Activated CD4-positive, alpha-beta T cell treated with anti-CD3 and anti-CD28 coated beads, Interleukin-2, Interleukin-6, amounts not matched to agents 100 ng/mL and 50 ng/mL, durations not matched to agents 16 hours and 8 hours (primary cell): ENCODE results near the gene MRPS18A.
"Not testable (repeated sequence)": the region's sequence is repeated elsewhere in the genome, so short reads cannot be mapped to it uniquely, and the experiment has no call there.

Source experiments
- DNase-seq: peaks from one replicate; pipeline ENCODE4 v3.0.0-alpha.2; 2020

Gene MRPS18A

DNA sequence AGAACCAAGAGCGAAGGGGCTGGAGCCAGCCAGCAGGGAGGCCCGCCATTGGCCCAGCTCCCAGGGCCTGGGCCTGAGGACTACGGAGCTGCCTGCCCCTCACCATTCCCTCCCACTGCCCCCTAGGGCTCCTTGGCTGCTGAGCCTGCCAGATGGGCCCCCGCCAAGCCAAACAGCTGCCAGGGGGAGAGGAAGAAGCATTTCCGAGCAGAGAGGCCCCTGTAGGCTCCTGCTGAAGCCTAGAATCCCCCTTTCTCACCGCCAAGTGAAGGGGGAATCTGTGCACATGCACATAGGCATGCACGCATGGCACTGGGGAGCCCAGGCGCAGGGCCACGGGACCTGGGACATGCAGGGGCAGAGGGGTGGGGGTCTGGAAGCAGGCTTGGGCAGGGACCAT lies 28.5 kb upstream of the MRPS18A start:
- no peak for DNase-seq

DNA sequence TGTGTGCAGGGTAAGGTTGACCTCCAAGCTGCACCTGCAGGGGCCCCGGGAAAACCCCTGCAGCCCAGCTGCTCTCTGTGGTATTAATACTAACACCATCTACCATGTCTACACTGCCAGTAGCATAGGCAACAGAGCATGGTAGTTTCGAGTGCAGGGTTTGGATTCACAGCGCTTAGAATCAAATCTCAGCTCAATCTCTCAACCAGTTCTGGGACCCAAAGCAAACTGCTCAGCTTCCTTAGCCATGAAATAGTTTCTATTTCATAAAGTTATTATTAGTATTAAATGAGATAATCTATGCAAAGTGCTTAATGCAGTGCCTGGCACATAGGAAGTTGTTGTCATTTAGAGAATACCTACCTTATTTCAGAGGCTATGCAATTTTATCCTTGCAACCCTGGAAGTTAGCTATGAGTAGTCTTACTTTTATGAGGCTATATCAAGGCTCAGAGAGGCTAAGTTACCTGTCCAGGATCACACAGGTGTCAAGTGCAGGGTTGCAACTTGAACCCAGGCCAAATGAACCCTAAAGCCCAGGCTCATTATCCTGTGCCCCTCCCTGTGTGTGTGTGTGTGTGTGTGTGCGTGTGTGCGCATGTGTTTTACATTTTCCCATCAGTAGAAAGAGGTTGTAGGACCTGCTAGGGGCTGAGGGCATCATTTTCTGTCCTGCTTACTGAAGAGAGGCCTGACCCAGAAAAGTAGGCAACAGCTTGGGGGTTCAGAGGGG lies 27.6 kb upstream of the MRPS18A start:
- DNase-seq = no peak

DNA sequence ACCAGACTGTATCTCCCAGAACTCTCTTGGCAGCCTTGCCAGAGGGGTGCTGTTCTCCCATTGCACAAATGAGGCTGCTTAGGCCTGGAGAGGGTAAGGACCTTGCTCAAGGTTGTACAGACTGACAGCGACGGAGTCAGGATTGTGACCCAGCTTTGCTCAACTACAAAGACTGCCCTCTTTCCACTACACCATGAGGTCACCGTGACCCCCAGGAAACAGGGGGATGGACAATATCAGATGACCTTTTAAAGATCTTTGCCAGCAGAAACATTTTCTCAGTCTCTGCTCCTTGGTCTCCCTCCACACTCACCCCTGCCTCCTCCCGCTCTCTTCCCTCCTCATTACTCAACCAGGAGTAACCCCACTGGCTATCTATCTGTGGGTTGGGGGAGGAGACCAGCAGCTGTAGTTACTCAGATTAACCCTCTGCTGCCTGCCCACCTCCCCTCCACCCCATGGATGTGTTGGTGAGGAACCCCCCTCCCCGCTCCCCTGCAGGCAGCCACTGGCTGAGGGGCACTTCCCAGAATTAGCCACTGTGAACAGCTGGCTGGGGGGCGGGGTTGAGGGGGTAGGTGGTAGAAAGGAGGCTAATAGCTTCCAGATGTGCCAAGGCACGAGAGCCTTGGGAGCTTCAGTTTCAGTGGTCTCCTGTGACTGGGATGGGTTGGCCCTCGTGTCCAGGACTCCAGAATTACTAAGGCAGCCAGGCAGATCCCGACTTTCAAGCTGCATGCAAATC lies 26.9 kb upstream of the MRPS18A start:
- DNase-seq = no peak

DNA sequence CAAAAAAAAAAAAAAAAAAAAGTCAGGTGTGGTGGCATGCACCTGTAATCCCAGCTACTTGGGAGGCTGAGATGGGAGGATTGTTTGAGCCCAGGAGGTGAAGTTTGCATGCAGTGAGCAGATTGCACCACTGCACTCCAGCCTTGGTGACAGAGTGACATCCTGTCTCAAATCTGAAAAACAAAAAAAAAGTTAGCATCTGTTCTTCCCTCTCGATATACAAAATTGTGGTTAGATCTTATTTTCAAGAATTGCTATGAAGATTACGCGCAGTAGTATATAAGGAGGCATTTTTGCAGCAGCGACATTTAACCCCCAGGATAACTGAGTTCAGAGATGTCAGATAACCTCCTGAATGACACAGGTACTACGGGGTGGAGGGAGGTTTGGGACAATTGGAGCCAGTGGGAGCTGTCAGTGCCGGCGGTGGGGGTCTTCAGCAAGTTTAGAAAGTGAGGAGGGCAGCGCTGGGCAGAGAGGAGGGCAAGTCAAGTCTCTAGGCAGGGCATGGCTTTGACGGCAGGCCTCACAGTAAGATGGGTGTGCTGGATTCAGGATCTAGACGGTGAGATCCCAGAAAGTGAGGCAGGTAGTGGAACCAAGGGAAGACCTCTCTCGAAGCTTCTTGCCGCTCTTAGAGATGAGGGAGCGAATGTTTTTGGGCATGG lies 26.2 kb upstream of the MRPS18A start:
- no peak for DNase-seq

DNA sequence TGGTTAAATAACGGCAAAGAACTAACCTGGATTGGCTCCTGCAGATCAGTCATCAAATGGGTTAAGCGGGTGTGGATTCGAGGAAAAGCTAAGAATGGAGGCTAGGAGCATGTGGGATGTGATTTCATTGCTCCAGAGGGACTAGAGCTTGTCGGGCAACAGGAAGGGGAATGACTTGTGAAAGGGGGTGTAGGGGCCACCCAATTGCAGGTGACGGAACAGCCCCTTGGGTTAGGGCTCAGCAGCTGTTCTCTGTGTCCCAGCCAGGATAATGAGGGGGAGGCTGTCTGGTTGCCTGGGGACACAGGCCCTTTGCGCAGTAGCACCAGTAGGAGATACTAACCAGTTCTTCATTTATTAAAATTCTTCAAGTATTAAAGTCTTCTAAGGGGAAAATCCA lies 25.0 kb upstream of the MRPS18A start:
- DNase-seq = no peak

DNA sequence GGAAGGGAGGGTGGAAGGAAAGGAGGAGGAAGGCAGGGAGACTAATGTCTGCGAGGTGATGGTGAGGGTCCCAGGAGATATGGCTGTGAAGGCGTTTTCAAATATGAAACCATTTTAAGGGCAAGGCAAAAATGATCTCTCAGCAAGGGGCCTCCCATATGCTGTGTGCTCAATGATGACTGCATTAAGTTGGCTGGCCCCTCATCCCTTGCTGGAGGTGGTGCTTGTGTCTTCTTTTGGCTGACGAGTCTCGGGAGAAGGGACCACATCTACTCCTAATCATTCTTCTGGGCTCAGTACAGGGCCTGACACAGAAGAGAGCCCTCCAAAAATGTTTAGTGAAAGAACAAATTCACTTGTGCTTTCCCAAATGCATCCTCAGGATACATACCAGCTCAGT lies 23.0 kb upstream of the MRPS18A start:
- no peak for DNase-seq

DNA sequence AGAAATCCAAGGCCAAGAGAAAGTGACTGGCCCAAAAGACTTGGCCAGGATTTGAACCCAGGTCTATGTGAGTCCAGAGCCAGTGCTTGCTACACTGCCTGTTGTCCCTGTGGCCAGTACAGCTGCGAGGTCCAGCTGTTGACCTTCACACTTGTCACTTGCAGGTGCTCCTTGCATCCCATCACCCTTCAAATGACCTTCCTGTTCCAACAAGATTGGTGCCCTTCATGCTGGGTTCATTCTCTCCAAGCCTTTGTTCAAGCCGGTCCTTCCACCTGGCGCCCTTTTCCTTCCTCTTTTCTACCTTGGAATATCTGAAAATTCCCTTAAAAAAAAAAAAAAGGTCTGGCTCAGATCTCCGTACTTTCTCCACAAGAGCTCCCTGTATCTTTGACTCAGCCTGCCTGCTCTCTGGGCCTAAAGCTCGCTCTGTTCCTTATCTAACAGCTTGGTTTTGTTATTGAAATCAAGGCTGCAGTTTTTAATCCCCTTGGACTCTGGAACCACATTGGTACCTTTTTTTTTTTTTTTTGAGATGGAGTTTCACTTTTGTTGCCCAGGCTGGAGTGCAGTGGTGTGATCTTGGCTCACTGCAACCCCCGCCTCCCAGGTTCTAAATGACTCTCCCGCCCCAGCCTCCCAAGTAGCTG lies 22.2 kb upstream of the MRPS18A start:
- DNase-seq = no peak

DNA sequence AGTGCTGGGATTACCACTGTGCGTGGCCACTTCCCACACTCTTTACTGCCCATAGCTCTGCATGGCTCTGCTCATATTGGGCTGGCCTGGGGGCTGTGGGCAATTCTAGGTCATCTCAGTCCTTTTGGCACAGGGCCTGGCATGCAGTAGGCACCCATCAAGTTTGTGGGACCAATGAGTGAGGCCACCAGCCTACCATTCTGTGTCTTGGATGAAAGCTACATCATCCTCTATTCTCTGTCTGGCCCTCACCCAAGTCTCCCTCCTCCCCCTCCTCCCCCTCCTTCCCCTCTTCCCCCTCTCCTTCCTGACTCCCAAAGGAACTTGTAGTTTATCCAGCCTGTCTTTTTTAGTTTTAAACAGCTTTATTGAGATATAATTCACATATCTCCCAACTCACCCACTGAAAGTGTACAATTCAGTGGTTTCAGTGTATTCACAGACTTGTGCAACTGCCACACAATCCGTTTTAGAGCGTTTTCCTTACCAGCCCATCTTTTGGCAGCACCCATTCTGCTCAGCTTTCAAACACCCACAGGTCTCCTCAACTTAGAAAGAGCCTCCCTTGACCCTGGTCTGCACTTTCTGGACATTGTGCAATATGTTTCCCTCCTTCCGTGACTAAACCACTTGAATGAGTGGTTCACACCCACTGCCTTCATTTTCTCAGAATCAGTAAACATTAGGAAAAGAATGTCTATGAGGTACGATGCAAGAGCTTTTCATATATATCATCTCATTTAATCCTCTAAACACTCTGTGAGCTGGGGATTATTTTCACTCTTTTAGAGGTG lies 21.5 kb upstream of the MRPS18A start:
- DNase-seq = peak; percentile 54

DNA sequence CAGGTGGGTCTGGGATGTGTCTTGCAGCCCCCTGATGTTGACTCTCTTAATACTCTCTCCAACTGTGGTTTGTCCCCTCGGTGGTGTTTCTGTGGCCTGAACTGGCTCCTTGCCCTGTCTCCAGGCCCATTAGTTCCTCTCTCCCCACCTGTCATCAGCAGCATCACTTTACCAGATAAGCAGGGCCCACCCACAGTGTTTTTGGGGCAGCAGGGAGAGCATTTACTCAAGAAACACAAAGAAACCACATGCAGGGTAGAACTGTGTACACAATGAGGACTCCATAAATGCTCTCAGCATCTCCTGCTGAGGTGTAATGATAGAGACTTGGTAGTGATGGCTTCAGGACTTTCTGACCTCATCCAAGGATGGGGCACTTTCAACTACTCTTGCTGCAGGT lies 20.2 kb upstream of the MRPS18A start:
- no peak for DNase-seq

DNA sequence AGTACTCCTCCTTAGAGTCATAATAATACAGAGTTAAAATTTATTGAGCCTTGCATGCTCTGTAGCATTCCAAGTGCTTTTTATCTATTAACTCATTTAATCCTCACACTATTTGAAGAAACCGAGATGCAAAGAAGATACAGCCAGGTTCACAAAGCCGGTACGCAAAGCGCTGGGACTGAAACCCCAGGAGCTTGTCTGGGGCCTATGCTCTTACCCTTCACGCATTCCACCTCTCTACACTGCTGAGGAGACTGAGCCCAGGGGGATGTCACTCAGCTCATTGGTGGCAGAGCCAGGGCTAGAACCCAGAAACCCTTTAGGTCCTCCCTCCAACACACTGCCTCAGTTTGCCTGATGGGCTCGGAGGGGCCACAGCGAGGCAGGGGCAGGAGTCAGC lies 19.7 kb upstream of the MRPS18A start:
- no peak for DNase-seq

DNA sequence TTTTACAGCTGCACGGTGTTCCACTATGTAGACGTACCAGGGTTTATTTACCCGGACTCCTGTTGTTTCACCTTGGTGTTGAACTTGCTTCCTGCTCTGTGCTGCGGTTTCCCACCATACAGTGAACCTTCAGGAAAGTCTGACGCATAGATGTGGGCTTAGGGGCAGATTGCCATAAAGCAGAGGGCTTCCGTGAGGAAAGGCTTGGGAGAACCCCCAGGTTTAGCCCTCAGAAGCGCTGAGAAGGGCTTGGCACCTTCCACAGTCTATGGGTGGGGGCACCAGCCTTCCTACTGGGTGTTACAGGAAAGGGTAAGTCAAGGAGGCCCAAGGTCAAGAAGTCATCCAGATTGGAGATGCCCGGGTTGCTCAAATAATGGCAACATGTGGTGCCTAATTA lies 19.2 kb upstream of the MRPS18A start:
- DNase-seq = no peak

DNA sequence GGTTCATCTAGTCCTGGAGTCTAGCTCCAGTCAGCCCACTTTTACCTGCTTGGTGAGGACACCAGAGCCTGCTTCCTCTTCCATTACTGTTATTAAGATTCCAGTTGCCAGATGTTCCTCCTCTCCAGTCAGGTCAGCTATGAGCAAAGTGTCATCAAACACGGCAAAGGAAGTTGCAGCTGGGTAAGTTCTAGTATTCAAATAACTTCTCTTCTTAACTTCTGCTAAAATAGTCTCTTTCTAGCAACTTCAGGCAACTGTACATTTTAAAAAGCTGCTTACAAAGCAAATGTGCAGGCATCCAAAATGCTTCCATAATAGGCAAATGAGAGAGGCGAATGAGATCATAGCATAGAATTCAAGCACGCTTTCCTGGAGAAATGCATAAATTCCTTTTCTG lies 18.4 kb upstream of the MRPS18A start:
- no peak for DNase-seq

DNA sequence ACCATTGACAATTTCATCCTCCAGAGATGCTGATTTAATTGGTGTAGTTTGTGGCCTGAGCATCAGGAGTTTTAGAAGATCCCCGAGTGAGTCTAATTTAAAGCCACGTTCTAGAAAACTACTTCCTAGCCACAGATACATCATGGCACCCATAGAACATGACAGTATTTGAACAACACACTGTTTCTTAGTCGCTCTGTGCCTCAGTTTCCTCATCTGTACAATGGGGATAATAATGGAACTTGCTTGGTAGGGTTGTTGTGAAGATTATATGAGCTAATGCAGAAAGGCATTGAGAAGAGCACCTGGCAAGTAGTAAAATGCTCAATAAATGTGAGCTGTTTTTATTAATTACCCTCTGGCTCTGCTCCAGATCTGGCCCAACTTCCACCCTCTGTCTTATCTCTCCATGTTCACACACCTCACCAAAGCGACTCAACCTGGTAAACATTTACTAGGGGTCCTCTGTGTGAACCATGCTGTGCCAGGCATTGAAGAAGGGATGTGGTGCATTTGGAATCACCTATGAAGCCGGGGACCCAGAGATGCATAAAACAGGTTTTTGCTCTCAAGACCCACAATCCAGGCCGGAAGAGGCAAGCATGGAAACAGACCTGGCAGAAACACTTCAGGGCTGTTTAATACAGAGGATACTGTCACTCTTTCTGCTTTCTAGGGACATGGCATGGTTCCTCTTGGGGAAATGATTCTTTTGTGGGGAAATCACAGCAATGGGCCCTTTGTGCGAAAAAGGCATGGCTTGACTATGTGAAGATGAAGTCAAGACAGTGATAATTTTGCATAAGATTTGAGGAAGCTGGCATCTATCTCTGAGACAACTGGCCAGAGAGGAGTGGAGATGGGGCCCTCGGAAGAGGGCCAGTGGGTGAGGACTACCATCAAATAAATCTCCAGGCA lies 16.2 kb upstream of the MRPS18A start:
- no peak for DNase-seq

DNA sequence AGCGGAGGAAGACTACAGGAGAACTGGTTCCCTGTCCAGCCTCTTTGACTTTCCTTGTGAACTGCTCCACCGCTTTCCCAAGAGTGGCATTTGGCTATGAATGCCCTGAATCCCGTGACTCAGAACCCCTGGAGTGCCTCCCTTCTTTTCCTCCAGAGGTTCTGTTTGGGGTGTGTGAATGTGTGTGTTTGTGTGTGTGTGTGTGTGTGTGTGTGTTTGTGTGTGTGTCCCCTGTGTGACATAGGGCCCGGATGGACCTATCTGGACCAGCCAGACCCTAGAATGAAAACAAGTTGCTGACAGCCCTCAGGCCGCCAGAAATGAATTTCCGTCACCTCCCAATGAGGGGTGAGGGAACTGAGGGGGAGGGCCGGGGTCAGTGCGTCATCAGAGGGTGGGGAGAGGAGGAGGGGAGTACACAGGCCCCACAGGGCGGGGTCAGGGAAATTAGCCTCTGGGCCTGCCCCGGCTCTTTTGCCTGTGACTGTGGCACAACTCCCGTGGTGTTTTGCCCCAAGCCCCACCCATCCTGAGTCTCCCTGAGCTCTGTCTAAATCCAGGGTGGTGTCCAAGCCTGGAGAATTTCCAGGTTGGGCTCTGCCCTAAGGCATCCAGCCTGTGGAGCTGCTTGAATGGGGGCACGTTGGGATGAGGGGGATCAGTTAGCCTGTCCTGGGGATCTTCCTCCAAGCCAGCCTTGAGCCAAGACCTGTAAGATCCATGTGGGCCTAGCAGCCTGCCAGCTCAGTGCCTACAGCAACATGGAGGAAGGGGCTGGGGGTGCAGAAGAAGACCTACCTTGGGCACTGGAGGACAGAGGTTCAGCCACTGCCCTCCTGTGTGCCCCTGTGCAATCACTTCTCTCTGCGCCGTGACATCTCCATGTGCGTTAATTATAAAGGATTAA lies 15.2 kb upstream of the MRPS18A start:
- DNase-seq = no peak

DNA sequence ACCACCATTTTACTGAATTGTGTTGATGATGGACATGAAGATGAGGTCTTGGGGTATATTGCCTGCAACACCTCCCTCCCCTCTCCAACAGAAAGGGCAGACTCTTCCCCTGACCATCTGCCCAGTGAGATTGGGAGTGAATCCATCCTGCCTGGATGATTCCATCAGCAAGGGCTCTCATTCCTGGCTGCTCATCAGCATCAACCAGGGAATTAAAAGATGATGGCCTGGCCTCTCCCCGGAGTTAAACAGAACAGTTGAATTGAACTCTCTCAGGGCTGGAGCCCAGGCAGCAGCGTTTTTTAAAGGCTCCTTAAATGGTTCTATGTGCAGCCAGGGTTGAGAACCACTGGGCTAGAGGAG lies 14.6 kb upstream of the MRPS18A start:
- no peak for DNase-seq

DNA sequence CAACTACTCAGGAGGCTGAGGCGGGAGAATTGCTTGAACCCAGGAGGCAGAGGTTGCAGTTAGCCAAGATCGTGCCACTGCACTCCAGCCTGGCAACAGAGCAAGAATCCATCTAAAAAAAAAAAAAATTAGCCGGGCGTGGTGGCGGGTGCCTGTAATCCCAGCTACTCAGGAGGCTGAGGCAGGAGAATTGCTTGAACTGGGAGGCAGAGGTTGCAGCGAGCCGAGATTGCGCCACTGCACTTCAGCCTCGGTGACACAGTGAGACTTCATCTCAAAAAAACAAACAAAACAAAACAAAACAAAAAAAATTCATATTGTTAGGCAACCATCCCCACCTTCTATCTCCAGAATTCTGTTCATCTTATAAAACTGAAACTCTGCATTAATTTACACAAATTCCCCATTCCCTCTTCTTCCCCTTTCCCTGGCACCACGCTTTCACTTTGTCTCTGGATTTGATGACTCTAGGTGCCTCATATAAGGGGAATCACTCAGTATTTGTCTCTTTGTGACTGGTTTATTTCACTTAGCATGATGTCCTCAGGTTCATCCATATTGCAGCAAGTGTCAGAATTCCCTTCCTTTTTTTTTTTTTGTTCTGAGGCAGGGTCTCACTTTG lies 13.5 kb upstream of the MRPS18A start:
- DNase-seq = not testable (repeated sequence)

DNA sequence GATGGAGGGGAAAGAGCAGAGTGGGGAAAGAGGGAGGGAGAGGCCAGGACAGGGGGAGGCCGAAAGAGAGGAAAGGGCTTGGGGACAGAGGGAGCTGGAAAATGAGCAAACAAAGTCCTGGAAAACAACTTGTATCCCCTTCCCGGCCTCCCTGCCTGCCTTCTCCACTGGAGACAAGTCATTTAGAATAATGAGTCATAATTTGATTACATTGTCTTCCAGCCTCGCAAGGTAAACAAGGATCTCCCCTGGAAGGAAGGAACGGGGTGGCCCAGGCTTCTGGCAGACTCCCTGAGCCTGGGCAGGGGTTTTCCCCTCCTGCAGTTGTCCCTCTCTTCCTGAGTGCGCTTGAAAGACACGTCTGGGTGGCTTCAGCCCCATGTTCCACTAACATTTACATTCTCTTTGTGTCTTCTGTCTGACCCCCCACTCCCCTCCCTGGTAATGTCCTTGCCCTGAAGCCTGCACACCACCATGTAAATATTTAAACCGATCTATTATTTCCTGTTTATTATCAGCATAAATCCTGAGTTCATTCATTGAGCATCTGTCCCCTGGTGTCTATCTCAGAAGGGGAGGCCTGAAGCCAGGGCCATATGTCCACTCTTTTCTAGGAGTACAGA lies 12.1 kb upstream of the MRPS18A start:
- no peak for DNase-seq

DNA sequence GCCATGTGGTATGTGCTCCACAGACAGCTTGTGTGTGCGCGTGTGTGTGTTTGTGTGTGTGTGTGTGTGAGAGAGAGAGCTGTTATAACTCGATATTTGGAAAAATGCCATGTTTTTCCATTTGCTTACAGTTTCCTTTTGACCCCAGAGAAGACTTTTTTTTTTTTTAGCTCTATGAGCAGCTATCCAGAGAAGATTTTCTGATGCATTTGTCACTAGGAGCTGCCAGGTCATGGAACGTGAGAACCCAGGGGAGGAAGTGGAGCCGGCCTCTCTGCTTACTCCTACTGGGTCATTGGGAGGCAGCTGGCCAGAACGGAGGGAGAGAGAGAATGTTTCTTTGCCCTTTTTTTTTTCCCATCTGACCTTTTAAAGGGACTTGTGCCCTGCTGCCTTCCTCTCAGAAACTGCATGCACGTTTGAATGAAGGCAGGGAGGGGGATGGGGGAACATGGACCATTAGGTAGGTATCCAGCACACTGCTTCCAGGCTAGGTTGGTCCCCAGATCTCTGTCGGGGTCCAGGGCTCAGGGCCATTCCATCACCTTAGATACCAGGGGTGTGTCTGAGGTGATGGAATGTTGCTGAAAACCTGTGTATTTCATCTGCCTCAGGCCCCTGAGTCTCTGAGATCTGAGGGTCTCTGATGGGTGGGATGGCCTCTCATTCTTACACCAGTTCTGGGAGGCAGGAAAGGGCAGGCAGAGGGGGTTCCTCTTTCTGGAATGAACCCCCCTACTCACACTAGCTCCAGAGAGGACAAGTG lies 11.2 kb upstream of the MRPS18A start:
- no peak for DNase-seq

DNA sequence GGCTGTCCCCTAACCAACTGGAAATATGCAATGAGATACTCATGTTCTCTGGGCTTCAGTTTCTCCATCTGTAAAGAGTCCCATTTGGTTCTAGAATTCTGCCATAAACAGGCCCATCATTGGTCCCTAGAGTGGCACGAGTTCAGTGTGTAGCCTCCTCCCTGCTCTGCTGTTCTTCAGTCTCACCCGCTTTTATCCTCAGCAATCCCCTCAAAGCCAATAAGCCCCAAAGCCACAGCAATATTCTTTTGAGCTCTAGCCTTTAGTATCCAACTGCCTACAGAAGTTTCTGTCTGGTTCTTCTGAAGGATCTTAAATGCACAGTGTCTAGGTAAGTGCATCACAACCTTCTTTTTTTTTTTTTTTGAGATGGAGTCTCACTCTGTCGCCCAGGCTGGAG lies 9.8 kb upstream of the MRPS18A start:
- DNase-seq = no peak
